Liver (tissue), 9 donors: ENCODE results near the gene ZPLD1. TPM values are rescaled to one million over a fixed set of nuclear protein-coding genes. Genes with fewer than 3 reads are reported as not detected.

Experiments used
- DNase-seq: peaks from one replicate; pipeline ENCODE4 v3.0.0-alpha.2; 2017; ENCODE audit warnings: low spot score
- H3K27ac ChIP-seq, 2 donors: one replicate each; pipeline ENCODE4 v1.7.0; 2013; ENCODE audit warnings: inconsistent platforms in 2 of 2, low read length in 2 of 2, control low read depth in 1 of 2, low read depth in 1 of 2, mild to moderate bottlenecking in 1 of 2
- H3K27me3 ChIP-seq, 4 donors: one replicate each; pipeline versions ENCODE4 v1.6.1 to v1.7.0; 2013; ENCODE audit warnings: low read length in 3 of 4, inconsistent platforms in 1 of 4, mild to moderate bottlenecking in 1 of 4, moderate library complexity in 1 of 4; ENCODE audit not compliant: control insufficient read depth in 4 of 4, insufficient read depth in 4 of 4
- H3K36me3 ChIP-seq, 4 donors: one replicate each; pipeline versions ENCODE4 v1.6.1 to v1.7.0; 2013; ENCODE audit warnings: low read length in 3 of 4, mild to moderate bottlenecking in 3 of 4, low read depth in 1 of 4, moderate library complexity in 1 of 4; ENCODE audit not compliant: control insufficient read depth in 4 of 4, insufficient read depth in 3 of 4
- H3K4me1 ChIP-seq, 4 donors: one replicate each; pipeline versions ENCODE4 v1.6.1 to v1.7.0; 2013; ENCODE audit warnings: low read length in 3 of 4, mild to moderate bottlenecking in 3 of 4, moderate library complexity in 1 of 4; ENCODE audit not compliant: control insufficient read depth in 4 of 4, insufficient read depth in 4 of 4
- H3K4me3 ChIP-seq, 3 donors: one replicate each; pipeline versions ENCODE4 v1.6.1 to v1.7.0; 2013; ENCODE audit warnings: low read length in 3 of 3, control low read depth in 1 of 3, low read depth in 1 of 3, mild to moderate bottlenecking in 1 of 3
- H3K9ac ChIP-seq, 2 donors: one replicate each; pipeline ENCODE4 v1.7.0; 2013; ENCODE audit warnings: low read length in 2 of 2, mild to moderate bottlenecking in 2 of 2, moderate library complexity in 2 of 2, control low read depth in 1 of 2, low read depth in 1 of 2
- H3K9me3 ChIP-seq, 4 donors: one replicate each; pipeline versions ENCODE4 v1.6.1 to v1.7.0; 2013; ENCODE audit warnings: low read length in 3 of 4; ENCODE audit not compliant: control insufficient read depth in 4 of 4
- CTCF ChIP-seq: fragments of 150-350 bp; IDR thresholded peaks from 2 replicates; pipeline ENCODE4 v1.5.1; 2017; ENCODE audit warnings: improper control_type of control experiment, low read depth, low read length; ENCODE audit not compliant: missing input control
- EGR1 ChIP-seq, 2 donors: IDR thresholded peaks; 2 replicates each; pipeline ENCODE4 v1.6.1; 2016 to 2018; ENCODE audit warnings: antibody characterized with exemption in 2 of 2, low read depth in 2 of 2
- FOXA1 ChIP-seq: IDR thresholded peaks from 2 replicates; pipeline ENCODE4 v1.6.1; 2016; ENCODE audit warnings: antibody characterized with exemption
- FOXA2 ChIP-seq: IDR thresholded peaks from 2 replicates; pipeline ENCODE4 v1.6.1; 2016; ENCODE audit warnings: antibody characterized with exemption
- GABPA ChIP-seq, 2 donors: IDR thresholded peaks in 1 of 2; conservative IDR thresholded peaks in 1 of 2; 2 replicates each; pipeline ENCODE4 v1.6.1; 2016; ENCODE audit warnings: antibody characterized with exemption in 2 of 2, mild to moderate bottlenecking in 1 of 2, moderate library complexity in 1 of 2
- HNF4A ChIP-seq, 2 donors: conservative IDR thresholded peaks; 2 replicates each; pipeline ENCODE4 v1.6.1; 2016; ENCODE audit warnings: antibody characterized with exemption in 2 of 2, mild to moderate bottlenecking in 2 of 2
- HNF4G ChIP-seq: IDR thresholded peaks from 2 replicates; pipeline ENCODE4 v1.6.1; 2016; ENCODE audit warnings: antibody characterized with exemption
- JUND ChIP-seq, 2 donors: IDR thresholded peaks; 2 replicates each; pipeline ENCODE4 v1.6.1; 2016; ENCODE audit warnings: antibody characterized with exemption in 2 of 2
- MAX ChIP-seq: IDR thresholded peaks from 2 replicates; pipeline ENCODE4 v1.6.1; 2016; ENCODE audit warnings: antibody characterized with exemption
- NR2F2 ChIP-seq: IDR thresholded peaks from 2 replicates; pipeline ENCODE4 v1.6.1; 2016; ENCODE audit warnings: antibody characterized with exemption
- RAD21 ChIP-seq, 2 donors: IDR thresholded peaks; 2 replicates each; pipeline ENCODE4 v1.6.1; 2016; ENCODE audit warnings: antibody characterized with exemption in 2 of 2, mild to moderate bottlenecking in 2 of 2
- REST ChIP-seq: IDR thresholded peaks from 2 replicates; pipeline ENCODE4 v1.6.1; 2016; ENCODE audit warnings: antibody characterized with exemption, mild to moderate bottlenecking
- RXRA ChIP-seq, 2 donors: IDR thresholded peaks; 2 replicates each; pipeline ENCODE4 v1.6.1; 2017 to 2018; ENCODE audit warnings: antibody characterized with exemption in 2 of 2, mild to moderate bottlenecking in 1 of 2
- SP1 ChIP-seq: IDR thresholded peaks from 2 replicates; pipeline ENCODE4 v1.6.1; 2018; ENCODE audit warnings: antibody characterized with exemption, mild to moderate bottlenecking
- TAF1 ChIP-seq: conservative IDR thresholded peaks from 2 replicates; pipeline ENCODE4 v1.6.1; 2016; ENCODE audit warnings: antibody characterized with exemption, mild to moderate bottlenecking
- YY1 ChIP-seq: IDR thresholded peaks from 2 replicates; pipeline ENCODE4 v1.6.1; 2016; ENCODE audit warnings: antibody characterized with exemption, mild to moderate bottlenecking
- ZBTB33 ChIP-seq: IDR thresholded peaks from 2 replicates; pipeline ENCODE4 v1.6.1; 2016; ENCODE audit warnings: antibody characterized with exemption
- whole genome bisulfite sequencing: extraction: QIAGEN DNeasy Blood & Tissue Kit; methylation state at CpG from one replicate; pipeline ENCODE4 v1.1.7; 2013; 5-methylcytosine and 5-hydroxymethylcytosine counted together
- polyA plus RNA-seq, 2 donors: library from polyadenylated mRNA; stranded (reverse) in 1 of 2; unstranded in 1 of 2; fragments of 200-250 nt in 1 of 2; fragments of >200 nt in 1 of 2; fragmentation: Nextera tagmentation in 1 of 2; extraction: Ambion mirVana in 1 of 2; gene quantifications; one replicate each; pipeline versions ENCODE4 v1.2.1 to v1.2.3, GENCODE V29; 2013 to 2015
- total RNA-seq, 2 donors: library from RNA; depleted of rRNA; stranded (reverse); fragments of >200 nt; gene quantifications; one replicate each; pipeline ENCODE4 v1.2.3, GENCODE V29; 2014
- donor health status: healthy.
- donor health status: healthy.
- donor health status: healthy.
- donor health status: healthy.
- donor health status: healthy.

ZPLD1 gene
- total and polyA plus RNA-seq, 4 donors, result 0.03 to 0.23 (median 0.07) TPM

GRCh38 chr3:102398176-102398575 is 36.6 kb upstream of the ZPLD1 start:
- Histone ChIP-seq H3K27ac (no peak overlapping the region), H3K36me3 (no peaks in the 10 kb centered on the region), H3K4me3 (no peak overlapping the region), H3K9ac (no peak overlapping the region), H3K27me3 (peaks cover 0 to 3% (median 0%) of the 10 kb centered on the region in 4 donors), H3K9me3 (no peaks in the 10 kb centered on the region), H3K4me1 (no peaks in the 10 kb centered on the region)
- TF ChIP-seq NR2F2 (no peak), MAX (no peak)
- WGBS, result 89% methylated on average over 1 of the region's 1 CpG
- no peak for DNase-seq

- Histone ChIP-seq H3K27ac (no peak overlapping the region), H3K9me3 (no peaks in the 10 kb centered on the region), H3K9ac (no peak overlapping the region), H3K4me3 (no peak overlapping the region), H3K4me1 (no peaks in the 10 kb centered on the region), H3K27me3 (peaks cover 0 to 3% (median 0%) of the 10 kb centered on the region in 4 donors), H3K36me3 (no peaks in the 10 kb centered on the region)
- 83% methylated on average over 5 of the region's 5 CpGs for WGBS
- no peak for DNase-seq
- TF ChIP-seq HNF4A (conservative IDR thresholded peaks at IDR 0.05), result no peak
- TF ChIP-seq MAX, result no peak
- no peak for TF ChIP-seq EGR1 (IDR thresholded peaks at IDR 0.05; ENCODE audit: low read depth in 2 of 2)
- TF ChIP-seq RXRA (IDR thresholded peaks at IDR 0.05), result no peak
- no peak for TF ChIP-seq GABPA (IDR thresholded peaks at IDR 0.05 in 1 of 2, conservative IDR thresholded peaks at IDR 0.05 in 1 of 2)
- TF ChIP-seq NR2F2, result no peak
- no peak for TF ChIP-seq ZBTB33
- TF ChIP-seq JUND (IDR thresholded peaks at IDR 0.05), result no peak
- no peak for TF ChIP-seq YY1
- no peak for TF ChIP-seq SP1
- TF ChIP-seq HNF4G, result no peak
- TF ChIP-seq RAD21 (IDR thresholded peaks at IDR 0.05), result no peak
- TF ChIP-seq FOXA1, result no peak
Observed at GRCh38 chr3:102398666-102399065, 36.1 kb upstream of the ZPLD1 start.

- Histone ChIP-seq H3K27ac (no peak overlapping the region), H3K4me1 (no peaks in the 10 kb centered on the region), H3K27me3 (peaks cover 0 to 3% (median 0%) of the 10 kb centered on the region in 4 donors), H3K9me3 (no peaks in the 10 kb centered on the region), H3K9ac (no peak overlapping the region), H3K4me3 (no peak overlapping the region), H3K36me3 (no peaks in the 10 kb centered on the region)
- TF ChIP-seq FOXA1, result no peak
- no peak for TF ChIP-seq HNF4G
- no peak for TF ChIP-seq JUND (IDR thresholded peaks at IDR 0.05)
- no peak for TF ChIP-seq CTCF
- no peak for TF ChIP-seq FOXA2
- no peak for TF ChIP-seq REST
- TF ChIP-seq TAF1, result no peak
- no peak for DNase-seq
- WGBS, result 87% methylated on average over 5 of the region's 5 CpGs
Observed at GRCh38 chr3:102400142-102400541, 34.7 kb upstream of the ZPLD1 start.
